OCI-LY3 (cell line): ENCODE data around the gene PLA2G4F.

Source experiments
- CTCF ChIP-seq: fragments of 200-600, 300-600 bp; sonication (generic); IDR thresholded peaks from 2 replicates; pipeline ENCODE4 v1.5.1; 2014; ENCODE audit warnings: antibody characterized with exemption, low read length, low read depth
- EZH2phosphoT487 ChIP-seq: fragments of 200-600 bp; shearing (Covaris generic); IDR thresholded peaks from 2 replicates; pipeline ENCODE4 v1.6.1; 2018; ENCODE audit warnings: antibody characterized with exemption, mixed run types, low read depth

DNA sequence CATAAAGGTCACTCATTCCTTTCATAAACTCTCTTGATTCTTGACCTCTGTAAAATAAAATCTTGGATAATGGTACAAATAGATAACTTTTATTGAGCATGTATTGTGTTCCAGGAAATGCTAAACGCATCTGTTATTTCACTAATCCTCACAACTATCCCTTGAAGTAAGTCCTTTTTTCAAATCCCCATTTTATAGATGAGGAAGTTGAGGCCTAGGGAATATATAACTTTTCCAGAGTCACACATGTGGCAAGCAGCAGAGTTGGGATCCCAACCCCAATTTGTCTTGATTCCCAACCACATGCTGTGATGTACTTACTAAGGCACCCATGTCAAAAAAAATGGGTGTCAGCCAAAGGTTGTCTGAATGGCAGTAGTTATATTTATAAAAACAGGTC is 45.4 kb upstream of the PLA2G4F start:
- TF ChIP-seq CTCF = no peak
- TF ChIP-seq EZH2phosphoT487 = no peak
